ENCODE results near the gene DCPS.

DNA sequence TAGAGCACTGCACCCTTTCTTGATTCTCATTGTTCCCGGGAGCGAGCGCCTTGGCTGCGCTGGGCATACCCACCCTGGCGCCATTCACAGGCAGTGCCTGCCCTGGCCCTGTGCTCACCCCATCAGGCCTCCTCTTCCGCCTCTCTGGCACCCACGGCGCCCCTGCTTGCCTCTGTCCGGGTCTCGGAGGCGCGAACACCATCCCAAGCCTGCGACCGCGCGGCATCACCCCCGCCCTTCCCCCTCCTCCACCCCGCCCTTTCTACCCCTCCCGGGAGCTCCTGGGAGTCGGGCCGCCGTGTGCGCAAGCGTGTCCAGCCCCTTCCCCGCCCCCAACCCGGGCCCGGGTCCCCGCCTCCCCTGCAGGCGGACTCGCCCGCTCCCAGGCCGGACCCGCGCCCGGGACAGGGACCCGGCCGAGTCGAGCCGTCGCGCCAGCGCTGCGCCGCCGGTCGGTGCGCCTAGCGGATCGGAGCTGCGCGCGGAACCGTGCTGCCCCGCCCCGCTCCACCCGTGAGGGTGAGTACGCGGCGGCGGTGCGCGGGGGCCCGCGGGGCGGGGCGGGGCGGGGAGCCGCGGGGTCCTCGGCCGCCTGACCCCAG is 51.6 kb downstream of the DCPS start, which contains the start of gene ST3GAL4:
- TF ChIP-seq EZH2phosphoT487 (conservative IDR thresholded peaks at IDR 0.05; ENCODE audit: low read length), result no peak
- TF ChIP-seq, protein P1, sequence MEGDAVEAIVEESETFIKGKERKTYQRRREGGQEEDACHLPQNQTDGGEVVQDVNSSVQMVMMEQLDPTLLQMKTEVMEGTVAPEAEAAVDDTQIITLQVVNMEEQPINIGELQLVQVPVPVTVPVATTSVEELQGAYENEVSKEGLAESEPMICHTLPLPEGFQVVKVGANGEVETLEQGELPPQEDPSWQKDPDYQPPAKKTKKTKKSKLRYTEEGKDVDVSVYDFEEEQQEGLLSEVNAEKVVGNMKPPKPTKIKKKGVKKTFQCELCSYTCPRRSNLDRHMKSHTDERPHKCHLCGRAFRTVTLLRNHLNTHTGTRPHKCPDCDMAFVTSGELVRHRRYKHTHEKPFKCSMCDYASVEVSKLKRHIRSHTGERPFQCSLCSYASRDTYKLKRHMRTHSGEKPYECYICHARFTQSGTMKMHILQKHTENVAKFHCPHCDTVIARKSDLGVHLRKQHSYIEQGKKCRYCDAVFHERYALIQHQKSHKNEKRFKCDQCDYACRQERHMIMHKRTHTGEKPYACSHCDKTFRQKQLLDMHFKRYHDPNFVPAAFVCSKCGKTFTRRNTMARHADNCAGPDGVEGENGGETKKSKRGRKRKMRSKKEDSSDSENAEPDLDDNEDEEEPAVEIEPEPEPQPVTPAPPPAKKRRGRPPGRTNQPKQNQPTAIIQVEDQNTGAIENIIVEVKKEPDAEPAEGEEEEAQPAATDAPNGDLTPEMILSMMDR (IDR thresholded peaks at IDR 0.05; ENCODE audit: insufficient read depth, low read length, poor library complexity, severe bottlenecking), result no peak

Measured in SU-DHL-6 (cell line).